ENCODE measurements around the gene RCN2. TPM values are rescaled to one million over a fixed set of nuclear protein-coding genes. Genes with fewer than 3 reads are reported as not detected.

Gene RCN2
- total and polyA plus RNA-seq, 2 donors (not counting 3 experiments of a cell fraction or from before 2014, with no cell fraction given) = 45.2 to 71.9 TPM

GRCh38 chr15:76976572-76977270 is 45.2 kb downstream of the RCN2 start:
- CTCF ChIA-PET = interaction anchor here (0.7 kb wide), 1 partner anchor 15 kb away, joined by 3 read pairs; no protein-coding TSS in a partner anchor

More at GRCh38 chr15:76976572-76977270, 45.2 kb downstream of the RCN2 start:
- H3K79me2 ChIP-seq (ENCODE audit: control insufficient read depth, insufficient read depth, low read length) = no peaks in the 10 kb centered on the region
- no peaks in the 10 kb centered on the region for H3K9me1 ChIP-seq (replicated peaks; ENCODE audit: control insufficient read depth, extremely low read depth, insufficient read depth, low read length)
- H2AFZ ChIP-seq (ENCODE audit: low read depth, low read length) = no peak overlapping the region
- H3K4me1 ChIP-seq (ENCODE audit: control insufficient read depth, extremely low read depth, insufficient read depth, low read length) = peaks cover 11% of the 10 kb centered on the region
- POLR2A ChIA-PET = interaction anchor here (0.6 kb wide), 1 partner anchor 9 kb away, joined by 3 read pairs; no protein-coding TSS in a partner anchor
- TF ChIP-seq MAX (IDR thresholded peaks at IDR 0.05; ENCODE audit: insufficient read depth, insufficient read length) (no peak), CTCF (IDR thresholded peaks at IDR 0.05; ENCODE audit: extremely low read depth in 1 of 2, insufficient read depth in 1 of 2, low read depth in 1 of 2, low read length in 2 of 2) (no peak), GATA2 (IDR thresholded peaks at IDR 0.05; ENCODE audit: insufficient read depth, insufficient read length, low read depth, low read length) (no peak), FOS (IDR thresholded peaks at IDR 0.05; ENCODE audit: borderline replicate concordance, insufficient read depth, low read length) (no peak), MYC (IDR thresholded peaks at IDR 0.05; ENCODE audit: low read depth, low read length) (no peak), POLR2AphosphoS5 (IDR thresholded peaks at IDR 0.05; ENCODE audit: insufficient read depth, low read depth, low read length) (no peak), JUN (IDR thresholded peaks at IDR 0.05; ENCODE audit: borderline replicate concordance, insufficient read depth, insufficient read length, low read depth) (no peak), POLR2A (IDR thresholded peaks at IDR 0.05; ENCODE audit: low read depth, low read length) (no peak), EZH2 (IDR thresholded peaks at IDR 0.05; ENCODE audit: borderline replicate concordance, low read depth, low read length, severe bottlenecking) (no peak)
- H3K27me3 ChIP-seq (ENCODE audit: control insufficient read depth in 2 of 2, insufficient read depth in 2 of 2, low read length in 2 of 2) = peaks cover 0 to 2% of the 10 kb centered on the region in 2 experiments
- intact Hi-C loops (cut with micrococcal nuclease) (loop anchor here (10.0 kb wide), 1 partner anchor 128 kb away; no protein-coding TSS in a partner anchor), dilution Hi-C loops (cut with MboI; ENCODE audit: extremely low pct_ligation_motif_present, low sequenced_read_pairs) (no loop called here)
- H3K9ac ChIP-seq (replicated peaks; ENCODE audit: extremely low read depth, insufficient read depth, low read length) = no peak overlapping the region
- no peak overlapping the region for H3K4me3 ChIP-seq (replicated peaks in 1 of 3; ENCODE audit: insufficient read depth in 1 of 3, low read depth in 1 of 3, low read length in 3 of 3)
- no peak overlapping the region for H3K27ac ChIP-seq (ENCODE audit: insufficient read depth, low read depth, low read length)
- BruUV-seq (replicated peaks) = no TSS peak
- FAIRE-seq = no peak
- no peaks in the 10 kb centered on the region for H3K9me3 ChIP-seq (replicated peaks; ENCODE audit: control insufficient read depth, insufficient read depth, low read length)
- no peaks in the 10 kb centered on the region for H4K20me1 ChIP-seq (replicated peaks; ENCODE audit: control insufficient read depth, extremely low read depth, insufficient read depth, low read length)
- no peak for DNase-seq (ENCODE audit: low read depth, low spot score)
- no peak overlapping the region for H3K4me2 ChIP-seq (ENCODE audit: insufficient read depth, low read length)
- no peaks in the 10 kb centered on the region for H3K36me3 ChIP-seq (ENCODE audit: control insufficient read depth in 2 of 2, extremely low read depth in 1 of 2, insufficient read depth in 2 of 2, low read length in 2 of 2)
